Skeletal muscle tissue (tissue), 4 donors: ENCODE measurements around the gene ECSCR. TPM values are rescaled to one million over a fixed set of nuclear protein-coding genes. Genes with fewer than 3 reads are reported as not detected.
"Not testable (repeated sequence)": the region's sequence is repeated elsewhere in the genome, so short reads cannot be mapped to it uniquely, and the experiment has no call there.

Source experiments
- H3K27ac ChIP-seq: one replicate; pipeline ENCODE4 v1.7.0; 2013; ENCODE audit warnings: mild to moderate bottlenecking, low read depth, low read length, inconsistent platforms
- H3K27me3 ChIP-seq, 3 donors: one replicate each; pipeline ENCODE4 v1.7.0; 2013; ENCODE audit warnings: low read length in 3 of 3; ENCODE audit not compliant: control insufficient read depth in 3 of 3, insufficient read depth in 3 of 3
- H3K36me3 ChIP-seq, 3 donors: one replicate each; pipeline ENCODE4 v1.7.0; 2013; ENCODE audit warnings: low read length in 3 of 3; ENCODE audit not compliant: control insufficient read depth in 3 of 3, insufficient read depth in 3 of 3
- H3K4me1 ChIP-seq, 3 donors: one replicate each; pipeline ENCODE4 v1.7.0; 2013; ENCODE audit warnings: low read length in 3 of 3, mild to moderate bottlenecking in 3 of 3; ENCODE audit not compliant: control insufficient read depth in 3 of 3, insufficient read depth in 3 of 3
- H3K4me3 ChIP-seq, 3 donors: one replicate each; pipeline ENCODE4 v1.7.0; 2013; ENCODE audit warnings: low read length in 3 of 3
- H3K9ac ChIP-seq, 3 donors: one replicate each; pipeline ENCODE4 v1.7.0; 2013; ENCODE audit warnings: low read length in 3 of 3, mild to moderate bottlenecking in 3 of 3, moderate library complexity in 2 of 3, low read depth in 1 of 3
- H3K9me3 ChIP-seq, 3 donors: one replicate each; pipeline ENCODE4 v1.7.0; 2013; ENCODE audit warnings: low read length in 3 of 3; ENCODE audit not compliant: control insufficient read depth in 3 of 3
- total RNA-seq: library from RNA; depleted of rRNA; stranded (reverse); fragments of >200 nt; gene quantifications from one replicate; pipeline ENCODE4 v1.2.3, GENCODE V29; 2014
- donor health status: Osteomylitis.

Gene ECSCR
- total RNA-seq, 1 donor from 2014 or later, result 17.2 TPM

- H3K36me3 ChIP-seq, result no peaks in the 10 kb centered on the region
- no peaks in the 10 kb centered on the region for H3K27me3 ChIP-seq
- H3K9me3 ChIP-seq, result no peaks in the 10 kb centered on the region
- H3K9ac ChIP-seq, result no peak overlapping the region
- H3K4me3 ChIP-seq, result no peak overlapping the region
- H3K27ac ChIP-seq, result no peak overlapping the region
- peaks cover 7 to 20% (median 12%) of the 10 kb centered on the region in 3 donors for H3K4me1 ChIP-seq
Observed at GRCh38 chr5:139488260-139488659, 25.7 kb upstream of the ECSCR start.

- Histone ChIP-seq H3K4me3 (no peak overlapping the region), H3K4me1 (peaks cover 13 to 28% (median 13%) of the 10 kb centered on the region in 3 donors), H3K36me3 (no peaks in the 10 kb centered on the region), H3K27ac (no peak overlapping the region), H3K9ac (no peak overlapping the region), H3K9me3 (no peaks in the 10 kb centered on the region), H3K27me3 (no peaks in the 10 kb centered on the region)
Observed at GRCh38 chr5:139486201-139486600, 23.7 kb upstream of the ECSCR start.

GRCh38 chr5:139482890-139483208, 20.3 kb upstream of the ECSCR start:
- peaks cover 17 to 38% (median 19%) of the 10 kb centered on the region in 3 donors for H3K4me1 ChIP-seq

GRCh38 chr5:139482050-139482889, 19.7 kb upstream of the ECSCR start, which contains the start of gene STING1:
STING1 (minus strand) TSS chr5:139482758; CDS start chr5:139481704, 1,054 bp downstream.
- Histone ChIP-seq H3K27ac (peak within 1 kb of the TSS; percentile 96), H3K9me3 (no peaks in the 10 kb centered on the region), H3K4me1 (peaks cover 17 to 40% (median 19%) of the 10 kb centered on the region in 3 donors), H3K27me3 (no peaks in the 10 kb centered on the region), H3K36me3 (peaks cover 7 to 11% (median 7%) of the 10 kb centered on the region in 3 donors), H3K9ac (peak within 1 kb of the TSS; percentile 79 to 89 (median 81)), H3K4me3 (peak within 1 kb of the TSS; percentile 74 to 78 (median 75))

More at GRCh38 chr5:139482890-139483208, 20.3 kb upstream of the ECSCR start:
- not testable (repeated sequence) for H3K9me3 ChIP-seq, H3K36me3 ChIP-seq, H3K9ac ChIP-seq, H3K4me3 ChIP-seq, H3K27me3 ChIP-seq
- H3K27ac ChIP-seq, result peak overlapping the region; percentile 96

GRCh38 chr5:139481580-139482049, 19.1 kb upstream of the ECSCR start:
- Histone ChIP-seq H3K4me3 (peak overlapping the region; percentile 74 to 78 (median 75)), H3K36me3 (peaks cover 7 to 14% (median 7%) of the 10 kb centered on the region in 3 donors), H3K9ac (peak overlapping the region; percentile 79 to 89 (median 81)), H3K27me3 (no peaks in the 10 kb centered on the region), H3K4me1 (peaks cover 17 to 39% (median 19%) of the 10 kb centered on the region in 3 donors), H3K27ac (peak overlapping the region; percentile 96), H3K9me3 (no peaks in the 10 kb centered on the region)

GRCh38 chr5:139481122-139481533, 18.6 kb upstream of the ECSCR start:
- peak overlapping the region; percentile 79 to 89 (median 81) for H3K9ac ChIP-seq
- peak overlapping the region; percentile 96 for H3K27ac ChIP-seq
- peak overlapping the region; percentile 74 to 78 (median 75) for H3K4me3 ChIP-seq
- H3K4me1 ChIP-seq, result peaks cover 17 to 35% (median 19%) of the 10 kb centered on the region in 3 donors
- H3K36me3 ChIP-seq, result peaks cover 7 to 16% (median 7%) of the 10 kb centered on the region in 3 donors
- H3K27me3 ChIP-seq, result no peaks in the 10 kb centered on the region
- no peaks in the 10 kb centered on the region for H3K9me3 ChIP-seq

GRCh38 chr5:139479729-139480128, 17.2 kb upstream of the ECSCR start:
- H3K4me1 ChIP-seq, result peaks cover 21 to 43% (median 28%) of the 10 kb centered on the region in 3 donors
- H3K9me3 ChIP-seq, H3K9ac ChIP-seq, H3K27ac ChIP-seq, H3K4me3 ChIP-seq, H3K27me3 ChIP-seq: not testable (repeated sequence)
- peaks cover 7 to 16% (median 7%) of the 10 kb centered on the region in 3 donors for H3K36me3 ChIP-seq

GRCh38 chr5:139478657-139479423, 16.3 kb upstream of the ECSCR start:
- Histone ChIP-seq H3K4me1 (peaks cover 23 to 51% (median 29%) of the 10 kb centered on the region in 3 donors), H3K9ac (peak overlapping the region in 1 of 3 donors; percentile 40), H3K36me3 (peaks cover 7 to 16% (median 7%) of the 10 kb centered on the region in 3 donors)
- H3K27ac ChIP-seq, H3K9me3 ChIP-seq, H3K4me3 ChIP-seq, H3K27me3 ChIP-seq: not testable (repeated sequence)

GRCh38 chr5:139475865-139476617, 13.5 kb upstream of the ECSCR start:
- Histone ChIP-seq H3K36me3 (peaks cover 7 to 16% (median 7%) of the 10 kb centered on the region in 3 donors), H3K9ac (no peak overlapping the region), H3K9me3 (no peaks in the 10 kb centered on the region), H3K4me3 (no peak overlapping the region), H3K27ac (no peak overlapping the region), H3K4me1 (peaks cover 21 to 43% (median 26%) of the 10 kb centered on the region in 3 donors), H3K27me3 (no peaks in the 10 kb centered on the region)
